Fibroblast of lung (primary cell): ENCODE data around the gene KCTD21.

Source experiments
- EZH2 ChIP-seq: IDR thresholded peaks from 2 replicates; pipeline ENCODE4 v1.5.1; 2012; ENCODE audit warnings: low read length, control low read depth, mild to moderate bottlenecking; ENCODE audit errors: missing control alignments
- TF ChIP-seq, protein P1 (sequence below), 2 donors: IDR thresholded peaks in 1 of 2; conservative IDR thresholded peaks in 1 of 2; 1 replicate in 1 of 2; 2 replicates in 1 of 2; pipeline ENCODE4 v1.5.1; 2011 to 2012; ENCODE audit warnings: low read length in 2 of 2, control low read depth in 1 of 2, inconsistent platforms in 1 of 2, low read depth in 1 of 2, mild to moderate bottlenecking in 1 of 2

DNA sequence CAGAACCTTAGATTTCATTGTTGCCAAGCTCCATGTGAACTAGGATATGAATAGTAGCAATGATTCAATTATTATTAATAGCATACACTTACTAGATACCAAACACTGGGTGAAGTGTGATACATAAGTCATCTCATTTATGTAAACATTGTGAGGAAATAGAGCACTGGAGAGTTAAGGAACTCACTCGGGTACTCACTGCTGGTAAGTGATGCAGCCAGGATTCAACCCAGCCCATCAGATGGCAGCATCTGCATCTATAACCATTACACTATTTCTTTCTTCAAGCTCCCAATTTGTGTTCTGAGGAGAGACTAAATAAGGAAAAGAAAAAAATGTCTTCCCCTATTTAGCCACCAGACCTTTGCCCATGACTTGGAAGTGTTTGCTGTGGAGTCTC, 38.8 kb downstream of the KCTD21 start:
- TF ChIP-seq, protein P1, sequence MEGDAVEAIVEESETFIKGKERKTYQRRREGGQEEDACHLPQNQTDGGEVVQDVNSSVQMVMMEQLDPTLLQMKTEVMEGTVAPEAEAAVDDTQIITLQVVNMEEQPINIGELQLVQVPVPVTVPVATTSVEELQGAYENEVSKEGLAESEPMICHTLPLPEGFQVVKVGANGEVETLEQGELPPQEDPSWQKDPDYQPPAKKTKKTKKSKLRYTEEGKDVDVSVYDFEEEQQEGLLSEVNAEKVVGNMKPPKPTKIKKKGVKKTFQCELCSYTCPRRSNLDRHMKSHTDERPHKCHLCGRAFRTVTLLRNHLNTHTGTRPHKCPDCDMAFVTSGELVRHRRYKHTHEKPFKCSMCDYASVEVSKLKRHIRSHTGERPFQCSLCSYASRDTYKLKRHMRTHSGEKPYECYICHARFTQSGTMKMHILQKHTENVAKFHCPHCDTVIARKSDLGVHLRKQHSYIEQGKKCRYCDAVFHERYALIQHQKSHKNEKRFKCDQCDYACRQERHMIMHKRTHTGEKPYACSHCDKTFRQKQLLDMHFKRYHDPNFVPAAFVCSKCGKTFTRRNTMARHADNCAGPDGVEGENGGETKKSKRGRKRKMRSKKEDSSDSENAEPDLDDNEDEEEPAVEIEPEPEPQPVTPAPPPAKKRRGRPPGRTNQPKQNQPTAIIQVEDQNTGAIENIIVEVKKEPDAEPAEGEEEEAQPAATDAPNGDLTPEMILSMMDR (conservative IDR thresholded peaks at IDR 0.05 in 1 of 2, IDR thresholded peaks at IDR 0.05 in 1 of 2; ENCODE audit: low read depth in 1 of 2, low read length in 2 of 2) = peak; percentile 46 to 59
- TF ChIP-seq EZH2 = no peak
